ENCODE measurements around the gene MMP26.

Gene MMP26

DNA sequence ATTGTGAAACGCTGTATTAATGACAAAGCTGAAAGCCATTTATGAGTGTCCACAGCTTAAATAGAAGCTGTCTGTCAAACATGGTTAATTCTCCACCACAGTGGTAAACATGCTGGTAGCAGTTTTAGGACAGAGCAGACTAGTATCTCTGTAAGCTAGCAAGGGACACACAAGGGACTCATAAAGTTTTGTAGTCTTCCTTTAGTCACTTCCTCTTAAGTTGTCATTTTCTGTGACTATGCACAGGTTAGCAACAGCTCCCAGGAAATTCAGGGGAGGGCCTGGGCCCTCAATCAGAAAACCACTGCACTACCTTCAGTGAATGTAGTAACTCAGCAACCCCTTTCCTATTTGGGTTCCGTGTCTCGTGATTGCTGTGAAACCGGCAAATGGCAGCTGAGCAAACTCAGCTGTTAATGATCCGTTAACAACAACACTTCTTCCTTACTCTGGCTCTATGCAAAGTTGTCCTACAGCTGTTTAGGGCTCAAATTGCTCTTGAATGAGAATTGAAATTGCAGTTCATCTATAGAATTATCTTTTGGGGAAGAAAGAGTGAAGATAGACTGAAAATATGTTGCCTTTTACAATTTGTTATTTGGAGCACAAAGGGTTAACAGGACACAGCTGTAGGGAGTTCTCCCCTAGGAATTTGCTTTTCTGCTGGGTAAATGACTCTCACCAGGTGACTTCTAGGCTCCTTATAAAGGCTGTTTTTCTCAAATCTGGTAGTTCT, at the start of gene MMP26:
MMP26 (plus strand) TSS at position 731 of the 736 bp plus-strand sequence.
- no peak for DNase-seq (ENCODE audit: low read depth)

DNA sequence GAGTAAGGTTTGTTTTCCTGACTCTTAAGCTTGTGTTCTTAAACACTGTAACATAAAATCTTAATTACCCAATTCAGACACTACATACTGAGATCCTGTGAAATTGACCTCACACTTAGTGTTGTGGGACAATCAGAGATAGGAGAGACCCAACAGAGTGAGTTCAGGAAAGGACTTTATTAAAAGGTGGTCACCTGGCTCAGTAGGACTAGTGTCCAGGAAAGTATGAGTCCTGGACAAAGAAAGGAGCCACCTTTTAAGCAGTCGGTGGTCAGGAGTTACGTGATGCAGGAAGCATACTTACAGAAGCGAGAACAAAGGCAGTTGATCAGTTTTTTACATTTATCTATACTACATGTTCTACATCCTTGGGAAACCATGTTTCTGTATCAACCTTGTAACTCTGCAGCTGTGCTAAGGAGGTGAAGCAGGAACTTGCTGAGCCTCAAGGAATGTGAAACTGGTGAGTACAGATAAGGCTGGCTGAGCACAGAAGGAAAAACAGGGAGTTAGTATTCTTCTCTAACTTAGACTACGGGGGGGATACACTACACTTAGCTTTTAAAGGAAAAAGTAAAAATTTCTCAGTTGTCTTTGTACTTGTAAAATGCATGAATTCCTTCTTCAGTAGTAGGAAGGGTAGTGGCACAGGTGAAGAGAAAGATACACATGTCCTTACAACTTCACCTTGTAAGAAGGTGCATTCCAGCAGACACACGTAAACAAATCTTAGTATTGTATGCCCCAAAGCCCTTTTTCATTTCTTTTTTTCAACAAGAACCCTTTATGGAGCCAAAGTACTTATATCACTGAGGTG, 45.7 kb upstream of the MMP26 start:
- DNase-seq (ENCODE audit: low read depth), result no peak

DNA sequence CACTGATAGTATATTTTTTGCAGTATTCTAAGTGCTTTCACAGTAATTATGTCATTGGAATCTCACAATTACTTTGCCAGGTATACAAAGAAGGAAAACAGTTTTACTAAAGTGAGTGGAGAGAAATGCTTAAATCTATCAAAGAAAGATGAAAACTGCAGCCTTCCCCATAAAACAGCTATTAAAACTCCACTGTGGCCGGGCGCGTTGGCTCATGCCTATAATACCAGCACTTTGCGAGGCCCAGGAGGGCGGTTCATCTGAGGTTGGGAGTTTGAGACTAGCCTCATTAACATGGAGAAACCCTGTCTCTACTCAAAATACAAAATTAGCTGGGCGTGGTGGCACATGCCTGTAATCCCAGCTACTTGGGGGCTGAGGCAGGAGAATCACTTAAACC, 41.7 kb upstream of the MMP26 start:
- DNase-seq (ENCODE audit: low read depth), result no peak

DNA sequence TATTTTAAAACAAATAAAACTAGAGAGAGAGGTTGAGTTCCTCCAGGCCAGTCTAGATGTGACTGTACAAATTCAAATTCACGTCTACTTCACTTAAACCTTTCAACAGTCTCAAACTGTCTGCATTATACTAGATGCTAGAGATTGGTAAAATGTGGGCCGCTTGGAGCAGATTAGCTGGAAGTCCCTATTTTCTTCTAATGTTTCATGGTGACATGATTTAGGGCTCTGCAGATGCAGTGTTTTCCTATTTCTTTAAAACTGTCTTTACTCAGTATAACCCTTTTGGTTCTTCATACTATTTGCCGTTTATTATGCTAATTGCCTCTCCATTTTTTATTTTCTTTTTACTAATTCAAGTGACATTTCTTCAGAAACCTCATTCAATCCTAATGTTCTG, 40.4 kb upstream of the MMP26 start:
- no peak for DNase-seq (ENCODE audit: low read depth)

DNA sequence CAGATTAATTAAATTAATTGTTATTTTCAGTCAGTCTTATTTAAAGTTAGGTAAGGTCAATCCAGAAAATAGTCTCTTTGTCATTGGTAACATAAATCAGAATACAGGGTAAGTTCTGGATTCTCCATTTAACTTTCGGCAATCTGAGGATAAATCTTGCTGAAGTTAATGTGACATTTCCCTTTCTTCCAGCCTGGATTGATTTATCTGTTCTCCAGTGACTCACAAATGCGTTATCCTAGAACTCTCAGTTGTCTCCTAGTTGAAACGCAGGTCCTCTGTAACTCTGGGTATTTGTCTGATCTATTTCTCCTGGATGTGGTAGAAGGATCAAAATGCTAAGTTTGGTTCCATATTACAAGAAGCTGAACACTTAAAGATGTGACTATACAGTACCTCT, 39.8 kb upstream of the MMP26 start:
- DNase-seq (ENCODE audit: low read depth), result no peak

DNA sequence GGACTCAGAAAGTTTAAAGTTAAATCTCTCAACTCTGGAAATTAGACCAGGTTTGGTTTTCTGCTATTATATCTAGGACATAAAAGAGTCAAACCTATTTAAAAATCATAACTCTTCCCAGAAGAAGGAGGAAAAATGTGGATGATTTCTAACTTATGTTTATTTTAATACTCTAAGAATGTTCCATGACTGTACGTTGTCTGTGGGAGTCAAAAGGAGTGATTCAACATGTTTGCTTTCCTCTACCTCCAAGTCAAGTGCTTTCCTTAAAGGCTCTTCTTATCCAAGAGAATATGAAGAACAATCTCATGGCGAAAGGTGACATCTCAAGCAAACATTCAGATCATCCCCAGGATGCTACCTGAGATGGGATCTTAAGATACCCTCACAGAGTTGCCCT, 39.2 kb upstream of the MMP26 start:
- DNase-seq (ENCODE audit: low read depth), result no peak

DNA sequence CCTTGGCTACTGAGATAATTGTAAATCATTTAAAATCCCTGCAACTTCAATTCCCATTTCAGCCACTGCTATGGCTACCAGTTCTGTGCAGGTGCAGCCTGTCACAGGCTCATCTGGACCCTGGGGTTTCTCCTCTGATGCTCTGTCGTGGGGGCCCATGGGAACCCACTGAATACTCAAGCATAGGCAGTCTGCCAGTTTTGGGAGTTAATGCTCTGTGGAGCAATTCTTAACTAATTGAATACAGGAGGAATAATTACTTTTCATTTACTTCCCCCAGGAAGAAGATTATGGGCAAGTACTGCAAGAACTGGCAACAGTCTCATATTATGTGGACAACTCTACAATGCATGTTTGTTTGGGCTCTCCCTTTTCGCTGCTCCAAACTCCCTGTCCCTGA, 32.8 kb upstream of the MMP26 start:
- no peak for DNase-seq (ENCODE audit: low read depth)

DNA sequence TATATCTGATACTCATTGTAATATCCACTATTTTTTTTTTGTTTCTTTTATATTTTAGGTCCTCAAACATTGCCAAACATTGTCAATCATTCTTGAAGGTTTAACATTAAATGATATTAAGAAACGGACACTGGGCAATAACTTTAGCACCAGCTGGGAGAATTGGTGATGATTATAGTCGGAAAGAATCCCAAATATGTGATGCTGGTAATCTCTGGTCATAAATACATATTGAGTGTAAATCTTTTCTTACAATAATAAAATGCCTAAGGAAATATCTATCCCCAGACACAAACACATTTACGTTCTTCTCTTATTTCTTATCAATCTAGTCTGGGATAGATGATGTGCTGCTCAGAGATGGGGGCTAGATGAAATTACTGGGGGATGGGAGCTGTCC, 32.1 kb upstream of the MMP26 start:
- DNase-seq (ENCODE audit: low read depth), result no peak

DNA sequence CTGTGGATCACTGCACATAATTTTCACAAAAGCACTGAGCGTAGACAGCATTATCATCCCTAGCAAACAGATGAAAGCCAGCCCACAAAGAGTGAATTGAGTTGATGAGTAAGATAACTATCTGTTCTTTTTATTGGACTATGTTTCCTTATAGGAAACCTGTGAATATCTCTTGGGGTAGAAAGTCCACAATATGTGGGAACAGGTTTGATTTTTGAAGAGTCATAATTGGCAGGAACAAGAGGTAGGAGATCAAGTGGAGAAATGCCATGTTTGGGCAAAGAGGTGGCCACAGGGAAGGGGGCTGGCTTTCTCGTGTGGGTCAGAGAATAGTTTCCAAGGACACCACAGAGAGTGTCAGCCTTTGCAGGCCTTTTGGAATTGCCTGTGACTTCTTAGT, 30.8 kb upstream of the MMP26 start:
- DNase-seq (ENCODE audit: low read depth), result no peak

DNA sequence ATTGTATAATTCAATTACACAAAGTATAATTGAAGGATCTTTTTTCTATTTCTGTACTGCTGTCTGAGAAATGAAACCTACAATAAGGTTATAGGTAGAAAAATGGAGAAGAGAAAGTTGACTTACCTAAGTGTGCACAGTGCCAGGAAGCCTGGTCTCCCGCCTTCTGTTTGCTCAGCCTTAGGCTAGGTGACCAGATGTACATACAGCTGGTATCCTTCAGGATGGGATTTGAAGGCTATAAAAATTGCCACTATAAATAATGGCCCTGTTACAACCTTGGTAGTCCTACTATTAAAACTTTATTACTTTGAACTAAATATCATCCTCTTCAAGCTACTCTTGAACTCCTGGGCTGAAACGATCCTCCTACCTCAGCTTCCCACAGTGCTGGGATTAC, 26.6 kb upstream of the MMP26 start:
- no peak for DNase-seq (ENCODE audit: low read depth)

DNA sequence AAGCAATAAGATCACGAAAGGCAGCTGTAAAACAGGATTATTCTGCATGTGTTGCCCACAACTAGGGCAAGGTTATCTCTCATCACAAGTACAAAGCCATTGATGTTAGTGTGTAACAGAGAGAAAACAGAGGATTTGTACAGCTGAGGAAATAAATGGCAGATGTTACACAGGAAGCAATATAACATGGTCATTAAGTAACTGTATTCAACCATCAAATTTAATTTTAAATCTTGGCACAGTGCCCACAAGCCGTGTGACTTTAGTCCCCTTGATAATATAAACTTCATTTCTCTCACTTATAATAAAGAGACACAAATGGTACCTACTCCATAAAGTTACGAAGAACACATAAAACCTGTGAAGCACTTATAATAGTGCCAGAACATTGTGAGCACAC, 24.2 kb upstream of the MMP26 start:
- no peak for DNase-seq (ENCODE audit: low read depth)

DNA sequence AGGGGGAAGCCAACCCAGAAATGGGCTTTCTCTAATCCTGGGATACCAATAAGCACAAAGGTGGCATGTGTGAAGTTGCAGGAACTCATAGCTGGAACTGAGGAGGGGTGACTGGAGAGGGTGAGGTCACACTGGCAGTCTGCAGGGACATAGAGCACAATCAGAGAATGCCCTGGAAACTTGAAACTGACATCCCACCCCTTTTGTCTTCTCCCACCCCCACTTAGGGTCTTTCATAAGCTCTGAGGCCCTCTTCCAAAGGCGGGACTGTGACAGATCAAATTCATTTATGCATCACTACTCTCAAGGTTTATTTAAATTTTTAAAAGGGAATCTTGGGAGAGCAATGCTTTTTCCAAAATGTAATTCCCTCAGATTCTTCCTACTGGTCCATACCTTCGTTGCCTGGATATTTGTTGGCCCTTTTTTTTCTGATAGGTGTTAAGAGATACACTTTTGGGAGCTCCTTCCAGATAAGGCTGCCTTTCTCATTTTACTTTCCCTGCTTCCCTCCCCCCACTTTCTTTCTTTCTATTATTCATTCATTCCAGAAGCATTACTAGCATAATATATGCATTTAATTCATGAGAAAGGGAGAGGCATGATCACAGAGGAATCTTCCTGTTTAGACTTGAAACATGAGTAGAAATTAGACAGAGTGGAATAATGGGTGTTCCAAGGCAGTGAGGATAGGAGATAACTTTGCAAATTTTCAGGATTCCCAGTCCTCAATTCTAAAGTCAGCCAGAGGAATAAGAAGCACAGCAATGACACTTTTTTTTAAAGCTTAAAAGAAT, 21.8 kb upstream of the MMP26 start:
- no peak for DNase-seq (ENCODE audit: low read depth)

DNA sequence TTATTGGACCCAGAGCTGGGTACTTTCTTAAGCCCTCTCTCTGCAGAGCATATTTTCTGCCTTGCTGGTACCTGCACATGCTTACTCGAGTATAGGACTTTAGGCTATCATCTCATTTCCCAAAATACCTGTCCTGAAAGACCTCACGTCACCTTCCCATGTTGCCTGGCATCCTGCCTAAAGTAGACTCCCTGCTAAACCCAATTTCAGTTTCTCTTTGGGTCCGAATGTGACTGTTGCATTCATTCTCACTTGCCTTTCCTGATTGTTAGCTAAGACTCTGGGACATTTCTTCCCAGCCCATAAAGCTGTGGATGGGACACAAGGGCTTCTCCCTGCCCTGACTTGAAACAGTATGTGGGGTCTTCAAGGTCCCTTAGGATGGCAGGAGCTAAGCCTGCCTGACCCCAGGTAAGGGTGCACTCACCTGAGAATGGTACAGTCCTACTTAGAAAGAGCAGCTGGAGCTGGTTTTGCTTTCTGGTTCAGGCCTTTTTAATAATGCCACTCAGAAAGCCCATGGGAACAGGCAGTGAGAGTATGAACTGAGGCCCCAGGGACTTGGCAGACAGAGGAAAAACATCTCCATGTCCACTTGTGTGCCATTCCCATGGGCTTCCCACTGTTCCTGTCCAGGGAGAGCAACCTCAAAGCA, 19.8 kb upstream of the MMP26 start:
- no peak for DNase-seq (ENCODE audit: low read depth)

DNA sequence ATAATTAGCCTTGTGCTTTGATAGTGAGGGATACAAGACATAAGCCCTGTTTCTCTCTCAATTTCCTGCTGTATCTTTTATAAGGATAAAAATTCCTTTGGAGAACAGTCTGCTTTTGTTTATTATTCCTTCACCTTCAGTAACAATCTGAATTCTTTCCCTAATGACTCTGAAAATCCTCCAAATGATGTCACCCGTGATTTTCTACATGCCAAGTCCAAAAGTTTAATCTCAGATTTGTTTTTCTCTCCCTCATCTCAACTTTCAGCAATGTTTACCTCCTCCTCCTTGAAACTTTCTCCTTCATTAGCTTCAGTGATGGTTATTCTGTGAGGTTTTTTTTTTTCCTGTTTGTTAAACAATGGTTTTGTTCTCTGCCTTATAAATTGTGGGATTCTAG, 9.1 kb upstream of the MMP26 start:
- no peak for DNase-seq (ENCODE audit: low read depth)

DNA sequence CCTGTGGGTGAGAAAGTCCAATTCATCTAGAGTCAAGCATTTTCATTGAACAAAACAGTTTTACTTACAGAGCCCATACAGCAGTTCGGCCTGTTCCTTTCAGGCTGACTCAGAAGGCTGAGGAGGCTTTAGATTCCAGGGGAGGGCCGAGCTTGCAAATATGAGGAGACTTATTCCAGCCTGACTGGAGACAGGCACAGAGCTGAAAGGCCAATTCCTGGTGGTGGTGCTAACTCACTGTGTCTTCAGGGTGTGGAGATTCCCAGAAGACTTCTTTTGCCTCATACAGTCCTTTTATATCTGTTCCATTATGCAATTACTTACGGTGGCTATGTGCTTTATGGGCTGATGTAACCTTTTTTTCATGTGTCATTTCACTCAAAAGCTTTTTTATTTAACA, 7.0 kb upstream of the MMP26 start, which contains the start of gene OR51E2:
OR51E2 (minus strand) TSS at position 269 of the 400 bp plus-strand sequence. CDS start 15,142 bp downstream, outside the sequence.
- no peak for DNase-seq (ENCODE audit: low read depth)

DNA sequence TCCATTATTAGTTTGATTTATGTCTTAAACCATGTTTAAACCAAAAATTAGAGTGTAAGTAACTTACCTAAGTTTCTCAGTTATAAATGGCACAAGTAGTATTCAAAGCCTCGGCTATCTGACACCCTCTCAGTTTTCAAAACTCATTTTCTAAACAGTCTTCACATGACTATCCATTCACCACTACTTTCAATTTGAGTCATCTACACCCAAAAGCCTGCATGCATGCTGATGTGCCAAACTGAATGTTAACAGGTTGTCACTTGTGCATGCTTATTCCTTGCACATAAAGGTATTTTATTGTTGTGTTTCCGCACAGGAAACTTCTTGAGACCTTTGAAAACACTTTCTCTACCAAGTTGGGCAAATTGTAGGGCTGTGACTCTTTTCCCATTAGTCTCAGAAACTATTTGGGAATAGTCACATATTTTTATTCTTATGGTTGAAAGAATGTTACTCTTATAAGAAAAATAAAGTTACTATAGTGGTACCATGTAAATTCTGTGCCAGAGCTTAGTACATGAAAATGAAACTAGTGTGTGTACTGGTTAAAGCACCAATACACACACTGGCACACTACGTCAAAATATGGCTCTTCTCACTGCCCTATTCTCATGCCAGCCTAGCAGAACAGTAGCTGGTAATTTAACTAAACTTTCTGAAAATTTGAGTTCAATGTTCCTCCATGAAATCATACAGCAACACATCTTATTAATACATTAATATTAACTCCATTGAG, 4.7 kb upstream of the MMP26 start:
- DNase-seq (ENCODE audit: low read depth), result no peak

DNA sequence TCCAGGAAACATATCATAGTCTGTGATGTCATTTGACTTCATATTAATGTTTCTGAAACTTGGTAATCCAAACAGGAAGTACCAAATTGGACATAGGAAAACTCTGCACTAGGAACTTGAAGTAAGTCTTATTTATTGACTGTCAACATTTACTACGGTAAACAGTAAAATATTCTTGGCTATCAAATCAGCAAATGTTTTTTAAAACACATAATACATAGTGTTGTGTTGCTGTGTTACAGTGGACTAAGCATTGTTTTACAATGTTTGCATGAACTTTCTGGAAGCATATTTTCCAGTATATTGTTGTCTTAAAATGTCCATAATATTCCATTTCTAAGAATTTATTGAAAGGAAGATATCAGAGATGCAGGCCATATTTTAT, 4.2 kb upstream of the MMP26 start:
- DNase-seq (ENCODE audit: low read depth), result no peak

DNA sequence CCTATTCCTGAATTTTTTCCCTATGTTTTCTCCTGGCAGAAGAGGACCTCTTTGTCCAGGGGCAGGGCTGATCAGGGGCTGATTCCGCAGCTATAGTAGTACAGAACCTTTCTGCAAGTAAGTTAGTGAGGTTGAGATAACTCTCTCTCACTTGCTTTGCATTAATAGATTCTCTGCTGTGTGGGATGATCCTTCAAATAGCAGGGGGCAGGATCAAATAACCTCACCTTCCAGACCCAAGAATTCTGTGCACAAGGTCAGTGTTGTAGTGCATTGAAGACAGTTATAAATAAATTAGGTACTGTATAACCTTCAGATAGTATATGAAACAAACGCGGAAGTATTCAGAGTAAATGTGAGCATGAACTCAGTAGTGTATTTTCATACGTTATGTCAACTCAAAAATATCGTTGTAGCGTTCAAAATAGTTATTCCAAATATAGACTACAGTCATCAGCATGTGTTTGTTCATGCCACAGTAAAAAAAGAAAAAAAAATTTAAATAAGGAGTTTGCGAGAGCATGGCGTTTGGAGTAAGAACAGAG, 278 bp downstream of the MMP26 start:
- no peak for DNase-seq (ENCODE audit: low read depth)

DNA sequence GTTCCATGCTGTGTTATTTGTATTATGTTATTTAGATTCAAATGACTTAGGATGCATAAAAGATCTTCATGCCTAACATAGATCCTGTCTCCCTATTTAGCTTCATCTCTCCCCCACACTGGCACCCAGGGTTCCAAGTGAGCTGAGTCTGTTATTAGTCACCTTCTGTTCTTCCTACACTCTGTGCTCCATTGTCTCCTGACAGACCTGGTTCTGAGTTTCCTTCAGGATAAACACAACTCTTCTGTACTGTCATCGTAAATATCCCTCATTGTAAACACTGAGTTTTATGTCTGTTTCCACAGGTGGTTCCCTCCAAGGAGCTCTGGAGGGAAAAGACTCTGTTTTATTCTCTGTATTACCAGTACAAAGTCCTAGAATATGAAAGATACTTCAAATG, 8.7 kb downstream of the MMP26 start:
- DNase-seq (ENCODE audit: low read depth), result no peak

DNA sequence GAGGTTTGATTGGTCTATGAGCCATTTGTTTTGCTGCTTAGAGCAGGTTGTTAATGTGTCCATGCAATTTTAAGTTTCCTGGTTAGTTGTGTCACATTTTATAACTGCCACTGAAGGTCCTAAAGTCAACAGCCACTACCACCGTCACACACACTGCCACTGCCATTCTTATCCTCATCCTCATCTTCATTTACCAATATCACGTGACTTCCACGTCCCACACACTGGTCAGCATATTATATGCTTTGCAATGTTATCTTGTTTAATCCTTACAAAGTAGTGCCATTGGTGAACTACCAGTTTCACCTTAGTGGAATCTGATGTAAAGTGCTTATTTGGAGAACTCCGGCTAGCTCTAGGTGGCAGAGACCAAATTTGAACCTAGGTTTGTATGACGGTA, 9.7 kb downstream of the MMP26 start:
- no peak for DNase-seq (ENCODE audit: low read depth)

Measured in stimulated activated CD8-positive, alpha-beta memory T cell treated with anti-CD3 and anti-CD28 coated beads, Interleukin-12 subunit alpha, Interleukin-12 subunit beta, amount 100 ng/mL, for 1 hour (primary cell).